GM20000 (cell line): ENCODE results near the gene CDHR1.

ENCODE experiments used
- DNase-seq: peaks from one replicate; pipeline ENCODE4 v3.0.0; 2012; ENCODE audit warnings: low spot score
- CTCF ChIP-seq: IDR thresholded peaks from 2 replicates; pipeline ENCODE4 v1.5.1; 2012; ENCODE audit warnings: mild to moderate bottlenecking, control low read depth; ENCODE audit errors: extremely low read depth, missing control alignments

CDHR1 gene

GRCh38 chr10:84185526-84186175 is 8.7 kb upstream of the CDHR1 start:
- TF ChIP-seq CTCF = no peak
- DNase-seq = no peak

- no peak for TF ChIP-seq CTCF
- DNase-seq = no peak
These were observed 5.5 kb upstream of the CDHR1 start for GRCh38 chr10:84188815-84189214.

- no peak for TF ChIP-seq CTCF
- no peak for DNase-seq
These were observed 3.7 kb upstream of the CDHR1 start for GRCh38 chr10:84190621-84191020.

GRCh38 chr10:84191106-84191505 is 3.2 kb upstream of the CDHR1 start:
- no peak for DNase-seq
- TF ChIP-seq CTCF = no peak

GRCh38 chr10:84193327-84193726 is 1.0 kb upstream of the CDHR1 start:
- no peak for TF ChIP-seq CTCF
- DNase-seq = no peak

- no peak for DNase-seq
- no peak for TF ChIP-seq CTCF
These were observed 402 bp upstream of the CDHR1 start for GRCh38 chr10:84193846-84194423.

- DNase-seq = no peak
These were observed 900 bp downstream of the CDHR1 start for GRCh38 chr10:84195044-84195830.

More at GRCh38 chr10:84195044-84195830, 900 bp downstream of the CDHR1 start:
- no peak for TF ChIP-seq CTCF
